Stimulated activated CD8-positive, alpha-beta memory T cell treated with anti-CD3 and anti-CD28 coated beads, Interleukin-4, amount 100 ng/mL, for 48 hours (primary cell): ENCODE data around the gene GSPT1.

Experiments
- DNase-seq: peaks from one replicate; pipeline ENCODE4 v3.0.0-alpha.2; 2020

GSPT1 gene

GRCh38 chr16:11909653-11910545 lies 5.9 kb downstream of the GSPT1 start:
- no peak for DNase-seq

- DNase-seq, result no peak
Observed at GRCh38 chr16:11907160-11907970, 8.4 kb downstream of the GSPT1 start.

DNA sequence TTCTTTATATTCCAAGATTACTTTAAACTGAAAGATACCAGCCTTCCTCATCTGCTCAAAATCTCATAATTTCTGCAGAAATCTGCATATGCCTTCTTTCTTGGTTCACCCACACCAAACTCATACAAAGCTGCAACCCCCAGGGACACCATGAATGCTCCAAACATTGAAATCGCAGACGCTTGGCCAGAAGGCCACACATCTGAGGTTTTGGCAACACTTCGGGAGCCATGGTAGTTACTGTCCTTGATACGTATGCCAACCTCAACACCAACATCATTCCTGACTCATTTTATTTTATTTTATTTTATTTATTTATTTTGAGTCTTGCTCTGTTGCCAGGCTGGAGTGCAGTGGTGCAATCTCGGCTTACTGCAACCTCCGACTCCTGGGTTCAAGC lies 11.8 kb downstream of the GSPT1 start:
- DNase-seq, result no peak

DNA sequence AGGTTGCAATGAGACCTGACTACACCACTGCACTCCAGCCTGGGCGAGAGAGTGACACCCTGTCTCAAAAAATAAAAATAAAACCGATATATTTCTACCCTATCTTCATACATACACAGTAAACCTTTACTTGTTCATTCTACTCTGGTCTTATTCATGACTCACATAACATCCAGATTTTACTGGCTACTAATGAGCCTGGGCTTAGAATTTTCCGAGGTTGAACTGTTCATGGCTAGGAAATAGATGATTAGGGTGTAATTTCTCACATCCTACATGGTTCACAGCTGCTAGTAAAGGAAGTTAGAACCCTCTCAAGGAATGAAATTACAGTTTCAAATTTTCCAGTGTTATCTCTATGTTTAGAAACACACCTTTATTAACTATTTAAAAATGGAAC lies 14.7 kb downstream of the GSPT1 start:
- no peak for DNase-seq

DNA sequence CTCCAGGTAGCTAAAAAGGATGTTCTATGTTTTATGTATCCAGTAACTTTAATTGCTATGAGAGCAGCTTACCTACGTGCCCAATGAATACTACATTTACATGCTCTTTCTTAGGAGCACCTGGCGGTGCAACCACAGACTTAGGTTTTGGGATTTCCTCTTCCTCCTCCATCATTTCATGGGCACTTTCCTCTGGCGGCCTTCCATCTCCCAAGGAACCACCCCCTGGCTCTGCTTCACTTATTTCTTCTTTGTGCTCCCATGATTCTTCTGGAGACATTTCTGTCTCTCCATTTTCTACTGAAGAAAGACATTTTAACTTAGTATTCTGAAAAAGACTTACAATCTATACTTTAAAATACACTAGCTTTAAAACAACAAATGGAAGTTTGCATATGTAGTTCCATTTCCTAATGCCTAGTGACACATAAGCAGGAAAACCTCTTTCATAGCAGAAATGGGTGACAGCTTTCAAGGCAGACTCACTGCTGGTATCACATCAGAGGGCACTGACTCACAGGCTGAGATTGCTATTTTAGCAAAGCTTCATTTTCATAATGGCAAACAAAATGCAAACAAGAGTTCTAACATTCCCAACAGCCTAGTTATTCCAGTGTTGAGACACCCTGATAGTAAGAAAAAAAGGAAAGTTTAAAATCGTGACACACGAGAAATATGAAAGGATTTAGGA lies 19.1 kb downstream of the GSPT1 start:
- no peak for DNase-seq

DNA sequence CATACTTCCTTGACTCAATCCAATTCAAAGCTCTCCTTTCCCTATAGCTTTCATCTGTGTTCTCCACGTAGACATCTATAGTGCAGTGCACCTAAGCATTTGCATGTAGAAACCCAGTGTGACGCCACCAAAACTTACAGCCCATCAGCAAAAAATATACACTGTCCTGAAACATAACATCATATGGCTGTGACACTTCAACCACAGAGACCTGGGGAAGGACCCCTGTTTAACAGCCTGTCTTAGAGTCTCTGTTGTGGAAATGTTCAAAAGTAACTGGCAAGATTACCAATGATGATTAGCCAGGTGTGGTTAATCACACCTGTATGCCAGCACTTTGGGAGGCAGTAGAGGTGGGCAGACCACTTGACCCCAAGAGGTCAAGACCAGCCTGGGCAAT lies 22.2 kb downstream of the GSPT1 start:
- DNase-seq, result no peak

- no peak for DNase-seq
Observed at GRCh38 chr16:11892761-11893160, 23.0 kb downstream of the GSPT1 start.

DNA sequence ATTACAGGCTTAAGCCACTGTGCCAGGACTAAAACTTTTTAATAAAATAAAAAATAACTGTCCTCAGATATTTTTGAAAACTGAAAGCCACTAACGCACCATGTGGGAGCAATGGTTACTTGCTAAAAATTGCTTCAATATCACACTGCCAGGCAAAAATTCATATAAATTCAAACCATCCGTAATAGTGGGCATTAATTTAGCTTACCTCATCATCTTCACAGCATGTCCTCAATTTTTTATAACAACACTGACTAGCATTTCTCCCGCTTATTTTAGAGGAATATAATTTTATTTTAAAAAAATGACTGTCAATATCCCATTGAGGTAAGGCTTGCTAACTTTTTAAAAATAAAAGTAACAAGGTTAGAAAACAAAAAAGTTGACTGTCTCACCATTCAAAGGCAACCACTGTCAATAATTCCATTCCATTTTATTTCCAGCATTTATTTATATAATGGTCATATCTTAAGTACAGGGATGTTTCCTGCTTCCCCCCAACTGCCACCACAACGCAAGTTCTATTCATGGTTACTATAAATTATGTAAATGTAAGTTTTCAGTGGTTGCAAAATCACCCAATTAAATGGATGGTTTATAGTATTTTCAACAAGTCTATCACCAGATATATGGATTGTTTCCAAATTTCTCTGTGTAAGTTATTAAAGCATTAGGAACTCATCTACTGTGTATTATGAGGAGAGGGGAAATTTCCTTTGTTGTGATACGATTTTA lies 25.4 kb downstream of the GSPT1 start:
- no peak for DNase-seq

- DNase-seq, result no peak
Observed at GRCh38 chr16:11886881-11887280, 28.9 kb downstream of the GSPT1 start.

DNA sequence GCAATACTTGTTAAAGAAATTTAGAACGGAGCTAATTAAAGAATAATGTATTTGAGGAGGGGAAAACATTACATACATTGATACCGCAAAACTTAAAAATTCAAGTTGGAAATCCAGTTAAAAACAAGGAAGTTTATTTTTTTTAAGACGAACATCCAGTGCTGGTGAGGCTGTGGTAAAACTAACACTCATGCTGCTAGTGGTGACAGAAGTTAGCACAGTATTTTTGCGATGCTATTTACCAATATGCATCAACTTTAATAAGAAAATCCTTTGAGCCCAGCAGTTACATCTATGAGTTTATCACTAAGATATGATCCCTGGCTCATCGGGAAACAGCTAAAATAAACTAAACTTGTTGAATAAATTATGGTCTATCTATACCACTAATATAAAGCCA lies 31.7 kb downstream of the GSPT1 start:
- no peak for DNase-seq

DNA sequence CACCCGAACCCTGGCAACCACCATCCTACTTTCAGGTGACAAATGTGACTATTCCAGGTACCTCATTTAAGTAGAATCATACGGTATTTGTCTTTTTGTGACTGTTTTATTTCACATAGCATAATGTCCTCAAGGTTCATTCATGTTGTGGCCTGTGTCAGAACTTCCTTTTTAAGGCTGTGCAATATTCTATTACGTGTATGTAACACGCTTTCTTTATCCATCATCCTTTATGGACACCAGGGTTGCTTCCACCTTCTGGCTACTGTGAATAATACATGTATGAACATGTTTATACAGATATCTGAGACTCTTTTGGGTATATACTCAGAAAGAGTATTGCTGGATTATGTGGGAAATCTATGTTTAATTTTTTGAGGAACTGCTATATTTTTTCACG lies 35.7 kb downstream of the GSPT1 start:
- DNase-seq, result no peak

DNA sequence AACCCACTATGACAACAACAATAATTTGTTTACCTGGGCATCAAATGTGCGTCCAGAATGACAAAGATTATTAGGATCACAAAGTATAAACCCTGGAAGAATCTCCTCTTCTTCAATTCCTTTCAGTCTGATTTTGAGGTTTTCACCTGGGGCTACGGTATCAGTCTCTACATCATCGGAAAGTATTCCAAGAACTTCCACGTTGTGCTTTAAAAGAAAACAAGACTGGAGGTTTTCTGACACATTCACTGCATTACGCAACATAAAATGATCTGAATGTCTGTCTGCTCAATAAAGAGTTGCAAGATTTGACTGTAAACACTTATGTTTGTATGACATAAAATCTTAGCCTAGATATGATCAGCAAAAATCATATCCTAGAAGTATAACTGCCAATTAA lies 38.4 kb downstream of the GSPT1 start:
- no peak for DNase-seq

GRCh38 chr16:11876306-11876705 lies 39.5 kb downstream of the GSPT1 start:
- no peak for DNase-seq

- no peak for DNase-seq
Observed at GRCh38 chr16:11875721-11876120, 40.0 kb downstream of the GSPT1 start.

GRCh38 chr16:11871193-11871592 lies 44.6 kb downstream of the GSPT1 start:
- DNase-seq, result no peak

DNA sequence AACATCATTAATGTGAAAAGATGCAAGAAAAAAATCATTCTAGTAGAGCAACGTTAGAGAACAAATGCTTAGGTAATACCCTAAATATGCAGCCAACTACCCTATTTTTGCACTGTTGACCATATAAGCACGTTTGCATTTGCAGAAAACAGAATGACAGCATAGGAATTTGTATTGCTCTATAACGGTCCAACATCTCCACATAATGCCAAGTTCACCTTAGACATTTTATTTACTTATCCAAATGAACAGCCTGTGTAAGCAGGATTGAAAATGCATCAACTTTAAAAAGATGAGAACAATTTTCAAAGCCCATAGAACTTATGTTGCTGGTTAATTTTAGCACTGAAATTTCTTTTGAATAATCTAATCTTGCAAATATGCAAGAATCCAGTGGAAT lies 45.4 kb downstream of the GSPT1 start:
- no peak for DNase-seq

DNA sequence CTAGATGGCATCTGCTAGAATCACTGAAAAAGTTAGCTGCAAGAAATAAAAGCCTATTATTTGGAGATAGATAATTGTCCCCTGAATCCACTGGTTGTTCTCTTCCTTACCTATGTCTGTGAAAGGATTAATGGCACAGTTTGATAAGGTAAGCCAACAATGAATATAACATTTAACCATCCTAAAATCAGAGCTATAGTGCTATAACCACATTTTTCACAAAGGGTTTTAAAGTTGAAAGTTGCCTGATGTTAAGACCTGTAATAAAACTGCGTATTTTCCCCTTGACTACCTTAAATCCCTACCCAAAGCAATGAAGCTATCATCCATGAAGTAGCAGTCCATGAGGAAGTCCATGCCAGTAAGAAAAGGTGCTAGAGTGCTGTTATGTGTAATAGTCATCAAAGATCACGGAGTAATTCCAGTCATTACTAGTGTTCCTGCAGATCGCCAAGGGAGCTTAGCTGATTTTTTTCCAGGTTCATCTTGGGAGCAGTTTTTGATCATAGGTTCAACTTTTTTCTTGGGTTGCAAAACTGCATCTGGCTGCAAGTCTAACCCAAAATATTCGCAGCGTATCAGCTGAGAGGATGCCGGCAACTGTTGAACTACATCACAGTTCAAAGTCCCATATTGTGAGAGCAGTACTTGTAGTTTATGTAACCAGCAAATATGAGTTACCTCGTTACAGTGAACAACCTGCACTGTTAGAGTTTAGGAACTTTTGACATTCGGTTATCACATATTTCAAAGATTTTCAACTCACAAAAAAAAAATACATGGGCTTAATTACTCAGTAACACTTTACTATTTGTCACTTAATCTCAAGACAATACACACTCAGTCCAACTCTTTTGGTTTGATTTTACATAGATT lies 46.2 kb downstream of the GSPT1 start:
- no peak for DNase-seq

DNA sequence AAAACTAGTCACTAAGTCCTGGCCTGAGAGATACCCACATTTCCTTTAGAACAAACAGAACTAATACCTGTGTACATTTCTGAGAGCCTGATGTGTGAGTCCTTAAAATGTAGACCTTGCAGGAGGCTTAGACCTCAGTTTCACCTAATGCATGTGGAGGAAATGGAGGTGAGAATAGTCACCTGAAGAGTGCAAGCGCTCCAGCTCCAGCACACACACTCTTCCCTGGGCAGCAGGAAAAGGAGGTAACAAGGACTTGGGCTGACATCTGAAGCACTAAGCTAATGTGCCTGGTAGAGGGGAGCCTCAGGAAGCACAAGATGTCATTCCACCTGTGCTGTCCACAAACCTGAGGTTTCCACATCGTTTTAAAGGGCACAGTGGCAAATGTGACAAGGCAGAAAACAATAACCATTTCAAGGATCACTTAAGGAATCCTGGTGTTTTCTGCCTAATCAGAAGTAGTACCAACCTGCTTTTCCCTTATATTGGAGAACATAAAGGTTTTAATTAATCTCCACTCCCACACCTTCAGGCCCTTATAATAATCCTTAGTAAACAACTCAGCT lies 47.3 kb downstream of the GSPT1 start:
- no peak for DNase-seq

DNA sequence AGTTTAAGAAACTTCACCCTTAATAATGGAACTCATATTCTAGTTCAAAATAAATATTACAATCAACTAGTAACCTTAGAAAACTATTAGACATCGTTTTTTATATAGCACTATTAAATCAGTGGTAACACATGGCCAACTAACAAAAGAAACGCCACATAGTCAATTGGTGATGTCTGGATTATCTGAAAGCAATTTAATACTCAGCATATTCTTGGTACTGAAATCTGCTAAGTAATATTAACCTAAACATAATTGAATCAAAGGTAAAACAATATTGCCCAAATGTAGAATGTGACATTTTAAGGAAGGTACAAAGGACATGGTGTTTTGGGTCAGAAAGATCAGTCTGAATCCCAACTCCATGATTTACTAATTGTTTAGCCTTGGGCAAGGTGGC lies 53.3 kb downstream of the GSPT1 start:
- no peak for DNase-seq

DNA sequence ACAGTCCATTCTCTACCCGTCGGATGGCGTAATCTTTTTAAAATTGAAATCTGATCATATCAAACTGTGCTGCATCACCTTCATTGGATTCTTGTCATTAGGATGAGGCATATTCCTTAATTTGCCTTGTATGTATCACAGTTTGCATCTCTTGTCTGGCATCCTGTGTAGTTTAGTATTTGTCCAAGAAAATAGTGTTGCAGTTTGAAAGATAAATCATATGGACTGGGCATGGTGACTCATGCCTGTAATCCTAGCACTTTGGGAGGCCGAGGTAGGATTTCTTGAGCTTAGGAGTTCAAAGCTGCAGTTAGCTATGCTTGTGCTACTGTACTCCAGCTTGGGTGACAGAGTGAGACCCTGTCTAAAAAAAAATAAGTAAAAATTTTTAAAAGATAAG lies 58.6 kb downstream of the GSPT1 start:
- no peak for DNase-seq

DNA sequence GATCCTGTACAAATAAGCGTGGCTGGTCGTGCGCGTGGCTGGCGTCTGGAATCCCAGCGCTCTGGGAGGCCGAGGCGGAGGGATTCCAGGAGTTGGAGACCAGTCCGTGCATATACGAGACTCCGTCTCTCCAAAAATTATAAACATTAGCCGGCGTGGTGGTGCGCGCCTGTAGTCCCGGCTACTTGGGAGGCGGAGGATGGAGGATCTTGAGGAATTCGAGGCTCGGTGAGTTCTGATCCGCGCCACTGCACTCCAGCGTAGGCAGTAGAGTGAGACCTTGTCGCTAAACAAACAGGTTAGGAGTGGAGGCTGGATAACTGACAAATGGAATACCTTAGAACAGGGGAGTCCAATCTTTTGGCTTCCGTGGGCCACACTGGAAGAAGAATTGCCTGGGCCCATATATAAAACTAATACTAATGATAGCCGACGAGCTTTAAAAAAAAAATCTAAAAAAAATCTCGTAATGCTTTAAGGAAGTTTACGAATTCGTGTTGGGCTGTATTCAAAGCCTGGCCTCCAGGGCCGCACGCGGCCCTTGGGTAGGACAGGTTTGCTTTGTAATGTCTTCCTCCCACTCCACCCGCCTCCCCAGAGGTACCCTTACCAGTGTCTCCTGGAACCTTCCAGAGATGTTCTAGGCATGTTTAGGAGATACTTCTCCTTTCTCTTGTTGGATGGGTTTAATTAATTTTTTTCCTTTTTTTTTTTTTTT lies 63.5 kb downstream of the GSPT1 start:
- DNase-seq, result no peak
